K562 (cell line): ENCODE data around the gene CCNT2. TPM values are rescaled to one million over a fixed set of nuclear protein-coding genes. Genes with fewer than 3 reads are reported as not detected.

Source experiments
- BRF1 ChIP-seq: IDR thresholded peaks from 3 replicates; pipeline ENCODE4 v1.6.1; 2011; ENCODE audit warnings: borderline replicate concordance, mild to moderate bottlenecking; ENCODE audit not compliant: insufficient read length; ENCODE audit errors: extremely low read depth
- CBX2 ChIP-seq: fragments of 200-600 bp; sonication (generic); IDR thresholded peaks from one replicate; pipeline ENCODE4 v1.6.1; 2012; ENCODE audit warnings: mild to moderate bottlenecking, low read length, inconsistent platforms; ENCODE audit not compliant: insufficient read depth, poor library complexity, severe bottlenecking
- NFE2L1 ChIP-seq: fragments of 450-650 bp; IDR thresholded peaks from 2 replicates; pipeline ENCODE4 v1.6.1; 2016; ENCODE audit warnings: missing genetic modification characterization, low read depth, mild to moderate bottlenecking, missing compliant biosample characterization, moderate library complexity, borderline replicate concordance
- NR1H2 ChIP-seq: sonication (generic); formaldehyde crosslinking; IDR thresholded peaks from 2 replicates; pipeline ENCODE4 v1.4.0; 2020; ENCODE audit warnings: mild to moderate bottlenecking, missing genetic modification reagents
- POLR2AphosphoS5 ChIP-seq: IDR thresholded peaks from 2 replicates; pipeline ENCODE4 v1.6.1; 2011; ENCODE audit warnings: mild to moderate bottlenecking, low read depth, low read length, moderate library complexity; ENCODE audit not compliant: control insufficient read depth, insufficient read depth
- POLR2H ChIP-seq: IDR thresholded peaks from 2 replicates; pipeline ENCODE4 v1.6.1; 2016; ENCODE audit warnings: missing genetic modification characterization, low read depth, mild to moderate bottlenecking, control low read depth, missing compliant biosample characterization, moderate library complexity
- SIRT6 ChIP-seq: IDR thresholded peaks from one replicate; pipeline ENCODE4 v1.6.1; 2012; ENCODE audit warnings: low read depth, mild to moderate bottlenecking, control low read depth, inconsistent platforms, low read length, moderate library complexity
- SMAD4 ChIP-seq: fragments of 250-450 bp; sonication (Bioruptor Pico); conservative IDR thresholded peaks from 2 replicates; pipeline ENCODE4 v1.8.0; 2021; ENCODE audit warnings: inconsistent platforms, mild to moderate bottlenecking, moderate library complexity
- SRF ChIP-seq, 2 experiments: fragments of 250-450, 450-650 bp in 1 of 2; sonication (Bioruptor Pico) in 1 of 2; sonication (generic) in 1 of 2; formaldehyde crosslinking; IDR thresholded peaks; 2 replicates each; pipeline versions ENCODE4 v1.5.0 to v1.5.1; 2020 to 2022; ENCODE audit warnings: mild to moderate bottlenecking in 1 of 2, missing genetic modification reagents in 1 of 2
- SRSF9 ChIP-seq: fragments of 200-400 bp; formaldehyde crosslinking; IDR thresholded peaks from 2 replicates; pipeline ENCODE4 v1.6.1; 2017; ENCODE audit warnings: low read depth, low read length, borderline replicate concordance
- ZNF282 ChIP-seq: sonication (generic); formaldehyde crosslinking; IDR thresholded peaks from 2 replicates; pipeline ENCODE4 v1.8.1; 2023; ENCODE audit warnings: missing genetic modification reagents
- ZNF551 ChIP-seq: fragments of 250-450 bp; sonication (Bioruptor Pico); IDR thresholded peaks from 2 replicates; pipeline ENCODE4 v1.5.0; 2021; ENCODE audit warnings: mild to moderate bottlenecking, moderate library complexity
- polyA plus RNA-seq, 8 experiments: library from polyadenylated mRNA; depleted of rRNA in 4 of 8; stranded (reverse) in 5 of 8; unstranded in 3 of 8; fragments of >200 nt; fragmentation: Nextera tagmentation in 2 of 8; fragmentation: Illumina TruSeq in 1 of 8; extraction: Ambion mirVana in 2 of 8; extraction: Trizol in 1 of 8; gene quantifications; 2 replicates each; pipeline versions ENCODE4 v1.2.1 to v1.2.3, GENCODE V29; 2011 to 2014; ENCODE audit warnings: inconsistent platforms in 1 of 8, missing spikeins in 1 of 8
- total RNA-seq, 7 experiments: library from RNA; depleted of rRNA in 6 of 7; stranded (reverse); fragments of >200 nt in 6 of 7; fragmentation: Illumina TruSeq in 2 of 7; extraction: Trizol in 2 of 7; gene quantifications; 2 replicates each; pipeline versions ENCODE4 v1.2.1 to v1.2.3, GENCODE V29; 2011 to 2021; ENCODE audit warnings: low replicate concordance in 1 of 7
- TF ChIP-seq, protein P1 (sequence below): fragments of 450-650 bp; formaldehyde crosslinking; IDR thresholded peaks from 2 replicates; pipeline ENCODE4 v1.4.0; 2022; ENCODE audit warnings: missing genetic modification characterization
- TF ChIP-seq, protein P2 (sequence below): fragments of 250-450 bp; sonication (Bioruptor Pico); IDR thresholded peaks from 2 replicates; pipeline ENCODE4 v1.4.0; 2020
- TF ChIP-seq, protein P3 (sequence below): fragments of 450-650 bp; IDR thresholded peaks from 2 replicates; pipeline ENCODE4 v1.6.1; 2018; ENCODE audit warnings: mild to moderate bottlenecking, low read depth; ENCODE audit not compliant: partially characterized antibody
- TF ChIP-seq, protein P4 (sequence below): sonication (generic); formaldehyde crosslinking; IDR thresholded peaks from 2 replicates; pipeline ENCODE4 v1.8.0; 2022; ENCODE audit warnings: mild to moderate bottlenecking, missing genetic modification reagents
- TF ChIP-seq, protein P5 (sequence below): sonication (generic); formaldehyde crosslinking; IDR thresholded peaks from 2 replicates; pipeline ENCODE4 v1.8.0; 2023; ENCODE audit warnings: mild to moderate bottlenecking, missing genetic modification reagents
- TF ChIP-seq, protein P6 (sequence below): IDR thresholded peaks from 2 replicates; pipeline ENCODE4 v1.6.1; 2012; ENCODE audit warnings: low read depth, low read length, improper control_type of control experiment, borderline replicate concordance

CCNT2 gene
- total and polyA plus RNA-seq, 9 of the 15 experiments (the other 6 are each of a cell fraction or from before 2014, with no cell fraction given), result 12.6 to 30.0 (median 22.7) TPM

DNA sequence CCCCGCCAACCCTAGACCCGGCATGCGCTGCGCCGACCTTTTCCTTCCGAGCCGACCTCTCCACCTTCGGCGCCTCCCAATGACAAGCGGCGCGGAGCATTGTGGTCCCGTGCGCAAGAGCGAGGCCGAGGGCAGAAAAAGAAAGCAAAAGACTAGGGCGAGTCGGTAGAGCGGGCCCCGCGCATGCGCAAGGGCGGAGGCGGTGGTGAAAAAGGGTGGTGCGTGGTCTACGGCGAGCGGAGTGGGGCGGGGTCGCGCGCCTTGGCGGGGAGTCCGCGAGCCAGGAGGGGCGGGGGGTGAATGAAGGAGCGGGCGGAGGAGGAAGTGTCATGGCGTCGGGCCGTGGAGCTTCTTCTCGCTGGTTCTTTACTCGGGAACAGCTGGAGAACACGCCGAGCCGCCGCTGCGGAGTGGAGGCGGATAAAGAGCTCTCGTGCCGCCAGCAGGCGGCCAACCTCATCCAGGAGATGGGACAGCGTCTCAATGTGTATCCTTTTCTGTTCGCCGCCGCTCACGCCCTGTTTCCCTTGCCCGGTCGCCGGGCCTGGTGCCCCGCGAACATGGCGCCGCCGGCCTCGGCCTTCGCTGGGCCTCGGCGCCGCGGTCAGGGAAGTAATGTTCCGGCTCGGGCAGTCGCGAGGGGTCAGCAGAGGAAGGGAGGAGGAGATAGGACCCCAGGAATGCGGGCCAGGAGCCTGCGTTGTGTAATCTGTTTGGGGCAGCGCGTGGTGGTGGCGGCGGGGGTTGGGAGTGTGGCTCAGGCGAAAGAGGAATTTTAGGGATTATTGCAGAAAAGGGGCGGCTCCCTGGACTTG, at the start of gene CCNT2 (continued):
- TF ChIP-seq, protein P1, sequence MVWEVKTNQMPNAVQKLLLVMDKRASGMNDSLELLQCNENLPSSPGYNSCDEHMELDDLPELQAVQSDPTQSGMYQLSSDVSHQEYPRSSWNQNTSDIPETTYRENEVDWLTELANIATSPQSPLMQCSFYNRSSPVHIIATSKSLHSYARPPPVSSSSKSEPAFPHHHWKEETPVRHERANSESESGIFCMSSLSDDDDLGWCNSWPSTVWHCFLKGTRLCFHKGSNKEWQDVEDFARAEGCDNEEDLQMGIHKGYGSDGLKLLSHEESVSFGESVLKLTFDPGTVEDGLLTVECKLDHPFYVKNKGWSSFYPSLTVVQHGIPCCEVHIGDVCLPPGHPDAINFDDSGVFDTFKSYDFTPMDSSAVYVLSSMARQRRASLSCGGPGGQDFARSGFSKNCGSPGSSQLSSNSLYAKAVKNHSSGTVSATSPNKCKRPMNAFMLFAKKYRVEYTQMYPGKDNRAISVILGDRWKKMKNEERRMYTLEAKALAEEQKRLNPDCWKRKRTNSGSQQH (CRISPR knock-in tag), result no peak
- TF ChIP-seq, protein P2, sequence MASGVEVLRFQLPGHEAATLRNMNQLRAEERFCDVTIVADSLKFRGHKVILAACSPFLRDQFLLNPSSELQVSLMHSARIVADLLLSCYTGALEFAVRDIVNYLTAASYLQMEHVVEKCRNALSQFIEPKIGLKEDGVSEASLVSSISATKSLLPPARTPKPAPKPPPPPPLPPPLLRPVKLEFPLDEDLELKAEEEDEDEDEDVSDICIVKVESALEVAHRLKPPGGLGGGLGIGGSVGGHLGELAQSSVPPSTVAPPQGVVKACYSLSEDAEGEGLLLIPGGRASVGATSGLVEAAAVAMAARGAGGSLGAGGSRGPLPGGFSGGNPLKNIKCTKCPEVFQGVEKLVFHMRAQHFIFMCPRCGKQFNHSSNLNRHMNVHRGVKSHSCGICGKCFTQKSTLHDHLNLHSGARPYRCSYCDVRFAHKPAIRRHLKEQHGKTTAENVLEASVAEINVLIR (CRISPR knock-in tag), result peak; percentile 82
- TF ChIP-seq, protein P3, sequence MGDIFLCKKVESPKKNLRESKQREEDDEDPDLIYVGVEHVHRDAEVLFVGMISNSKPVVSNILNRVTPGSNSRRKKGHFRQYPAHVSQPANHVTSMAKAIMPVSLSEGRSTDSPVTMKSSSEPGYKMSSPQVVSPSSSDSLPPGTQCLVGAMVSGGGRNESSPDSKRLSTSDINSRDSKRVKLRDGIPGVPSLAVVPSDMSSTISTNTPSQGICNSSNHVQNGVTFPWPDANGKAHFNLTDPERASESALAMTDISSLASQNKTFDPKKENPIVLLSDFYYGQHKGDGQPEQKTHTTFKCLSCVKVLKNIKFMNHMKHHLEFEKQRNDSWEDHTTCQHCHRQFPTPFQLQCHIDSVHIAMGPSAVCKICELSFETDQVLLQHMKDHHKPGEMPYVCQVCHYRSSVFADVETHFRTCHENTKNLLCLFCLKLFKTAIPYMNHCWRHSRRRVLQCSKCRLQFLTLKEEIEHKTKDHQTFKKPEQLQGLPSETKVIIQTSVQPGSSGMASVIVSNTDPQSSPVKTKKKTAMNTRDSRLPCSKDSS, result no peak
- TF ChIP-seq, protein P4, sequence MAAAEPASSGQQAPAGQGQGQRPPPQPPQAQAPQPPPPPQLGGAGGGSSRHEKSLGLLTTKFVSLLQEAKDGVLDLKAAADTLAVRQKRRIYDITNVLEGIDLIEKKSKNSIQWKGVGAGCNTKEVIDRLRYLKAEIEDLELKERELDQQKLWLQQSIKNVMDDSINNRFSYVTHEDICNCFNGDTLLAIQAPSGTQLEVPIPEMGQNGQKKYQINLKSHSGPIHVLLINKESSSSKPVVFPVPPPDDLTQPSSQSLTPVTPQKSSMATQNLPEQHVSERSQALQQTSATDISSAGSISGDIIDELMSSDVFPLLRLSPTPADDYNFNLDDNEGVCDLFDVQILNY, result no peak
- TF ChIP-seq BRF1 (no peak), POLR2H (tag) (no peak), ZNF282 (CRISPR knock-in tag) (no peak), SRSF9 (no peak), POLR2AphosphoS5 (peak; percentile 65), CBX2 (no peak), NFE2L1 (no peak), SMAD4 (CRISPR knock-in tag) (no peak), SRF (CRISPR knock-in tag; IDR thresholded peaks at IDR 0.05) (no peak), ZNF551 (CRISPR knock-in tag) (no peak), NR1H2 (no peak), SIRT6 (no peak)
- TF ChIP-seq, protein P5, sequence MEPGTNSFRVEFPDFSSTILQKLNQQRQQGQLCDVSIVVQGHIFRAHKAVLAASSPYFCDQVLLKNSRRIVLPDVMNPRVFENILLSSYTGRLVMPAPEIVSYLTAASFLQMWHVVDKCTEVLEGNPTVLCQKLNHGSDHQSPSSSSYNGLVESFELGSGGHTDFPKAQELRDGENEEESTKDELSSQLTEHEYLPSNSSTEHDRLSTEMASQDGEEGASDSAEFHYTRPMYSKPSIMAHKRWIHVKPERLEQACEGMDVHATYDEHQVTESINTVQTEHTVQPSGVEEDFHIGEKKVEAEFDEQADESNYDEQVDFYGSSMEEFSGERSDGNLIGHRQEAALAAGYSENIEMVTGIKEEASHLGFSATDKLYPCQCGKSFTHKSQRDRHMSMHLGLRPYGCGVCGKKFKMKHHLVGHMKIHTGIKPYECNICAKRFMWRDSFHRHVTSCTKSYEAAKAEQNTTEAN (CRISPR knock-in tag), result no peak
- TF ChIP-seq, protein P6, sequence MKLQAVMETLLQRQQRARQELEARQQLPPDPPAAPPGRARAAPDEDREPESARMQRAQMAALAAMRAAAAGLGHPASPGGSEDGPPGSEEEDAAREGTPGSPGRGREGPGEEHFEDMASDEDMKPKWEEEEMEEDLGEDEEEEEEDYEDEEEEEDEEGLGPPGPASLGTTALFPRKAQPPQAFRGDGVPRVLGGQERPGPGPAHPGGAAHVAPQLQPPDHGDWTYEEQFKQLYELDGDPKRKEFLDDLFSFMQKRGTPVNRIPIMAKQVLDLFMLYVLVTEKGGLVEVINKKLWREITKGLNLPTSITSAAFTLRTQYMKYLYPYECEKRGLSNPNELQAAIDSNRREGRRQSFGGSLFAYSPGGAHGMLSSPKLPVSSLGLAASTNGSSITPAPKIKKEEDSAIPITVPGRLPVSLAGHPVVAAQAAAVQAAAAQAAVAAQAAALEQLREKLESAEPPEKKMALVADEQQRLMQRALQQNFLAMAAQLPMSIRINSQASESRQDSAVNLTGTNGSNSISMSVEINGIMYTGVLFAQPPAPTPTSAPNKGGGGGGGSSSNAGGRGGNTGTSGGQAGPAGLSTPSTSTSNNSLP, result no peak
